Measurements from ENCODE around the gene DDX49.

Gene DDX49

GRCh38 chr19:18969931-18970659 lies 50.6 kb downstream of the DDX49 start:
- DNase-seq (ENCODE audit: low read depth in 2 of 2): no peak

- DNase-seq (ENCODE audit: low read depth in 2 of 2): no peak
These were observed 52.8 kb downstream of the DDX49 start for GRCh38 chr19:18972301-18972811.

DNA sequence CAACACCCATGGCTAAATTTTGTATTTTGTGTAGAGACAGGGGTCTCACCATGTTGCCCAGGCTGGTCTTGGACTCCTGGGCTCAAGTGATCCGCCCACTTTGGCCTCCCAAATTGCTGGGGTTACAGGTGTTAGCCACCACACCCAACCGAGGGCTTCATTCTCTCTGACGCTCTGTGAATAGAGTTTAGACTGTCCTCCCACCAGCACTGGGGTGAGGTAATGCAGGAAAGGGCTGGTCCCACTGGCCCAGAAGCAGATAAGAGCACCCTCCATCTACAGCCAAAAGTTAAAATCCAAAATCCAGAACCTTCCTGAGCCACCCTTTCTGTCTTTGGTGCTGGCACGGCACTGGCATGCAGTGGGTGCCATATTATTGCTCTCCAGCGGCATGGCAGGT lies 53.3 kb downstream of the DDX49 start:
- DNase-seq (ENCODE audit: low read depth in 2 of 2): no peak

- DNase-seq (ENCODE audit: low read depth in 2 of 2): no peak
These were observed 55.5 kb downstream of the DDX49 start for GRCh38 chr19:18975011-18975410.

DNA sequence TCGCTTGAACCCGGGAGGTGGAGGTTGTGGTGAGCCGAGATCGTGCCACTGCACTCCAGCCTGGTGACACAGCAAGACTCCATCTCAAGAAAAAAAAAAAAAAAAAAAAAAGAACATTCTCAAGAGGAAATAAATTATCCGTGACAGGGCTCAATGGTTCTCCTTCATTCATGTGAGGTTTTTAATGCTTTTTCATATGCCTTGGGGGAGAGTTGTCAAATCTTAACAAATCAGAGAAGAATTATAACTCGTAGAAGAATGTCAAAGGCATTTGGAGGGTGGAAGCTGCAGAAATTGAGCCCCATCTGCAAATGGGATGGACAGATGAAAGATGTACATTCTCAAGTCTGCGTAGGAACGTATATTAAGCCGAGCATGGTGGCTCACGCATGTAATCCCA lies 56.4 kb downstream of the DDX49 start:
- no peak for DNase-seq (ENCODE audit: low read depth in 2 of 2)
